ENCODE measurements around the gene CASS4.

DNA sequence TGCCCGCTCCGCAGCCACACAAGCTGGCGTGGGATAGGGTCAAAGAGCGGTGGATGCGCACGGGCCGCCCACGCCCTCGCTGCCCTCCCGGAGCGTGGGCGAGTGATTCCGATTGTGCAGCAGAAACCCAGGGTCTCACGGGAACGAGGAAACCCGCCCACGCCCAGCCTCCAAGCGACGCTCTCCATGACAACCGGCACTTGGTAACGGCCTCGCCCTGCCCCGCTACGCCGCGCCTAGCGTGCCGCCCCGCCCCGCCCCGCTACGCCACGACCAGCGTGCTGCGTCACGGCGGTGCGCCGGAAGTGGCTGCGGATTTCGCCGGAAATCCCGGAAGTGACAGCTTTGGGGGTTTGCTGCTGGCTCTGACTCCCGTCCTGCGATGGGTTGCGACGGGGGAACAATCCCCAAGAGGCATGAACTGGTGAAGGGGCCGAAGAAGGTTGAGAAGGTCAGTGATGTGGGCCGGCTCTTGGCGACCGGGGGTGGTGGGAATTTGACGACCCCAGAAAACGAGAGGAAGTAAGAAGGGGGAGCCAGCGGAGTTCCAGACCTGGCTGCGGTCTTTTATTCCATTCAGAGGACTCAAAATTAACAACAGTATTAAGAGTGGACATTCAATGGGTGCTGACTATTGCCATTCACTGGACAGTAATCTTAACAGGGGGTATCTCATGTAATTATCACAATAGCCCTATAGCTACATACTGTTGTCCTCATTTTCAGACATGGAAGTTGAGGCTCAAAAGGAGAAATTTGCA lies 56.4 kb downstream of the CASS4 start, which contains the start of gene RTF2:
- TF ChIP-seq, protein P1, sequence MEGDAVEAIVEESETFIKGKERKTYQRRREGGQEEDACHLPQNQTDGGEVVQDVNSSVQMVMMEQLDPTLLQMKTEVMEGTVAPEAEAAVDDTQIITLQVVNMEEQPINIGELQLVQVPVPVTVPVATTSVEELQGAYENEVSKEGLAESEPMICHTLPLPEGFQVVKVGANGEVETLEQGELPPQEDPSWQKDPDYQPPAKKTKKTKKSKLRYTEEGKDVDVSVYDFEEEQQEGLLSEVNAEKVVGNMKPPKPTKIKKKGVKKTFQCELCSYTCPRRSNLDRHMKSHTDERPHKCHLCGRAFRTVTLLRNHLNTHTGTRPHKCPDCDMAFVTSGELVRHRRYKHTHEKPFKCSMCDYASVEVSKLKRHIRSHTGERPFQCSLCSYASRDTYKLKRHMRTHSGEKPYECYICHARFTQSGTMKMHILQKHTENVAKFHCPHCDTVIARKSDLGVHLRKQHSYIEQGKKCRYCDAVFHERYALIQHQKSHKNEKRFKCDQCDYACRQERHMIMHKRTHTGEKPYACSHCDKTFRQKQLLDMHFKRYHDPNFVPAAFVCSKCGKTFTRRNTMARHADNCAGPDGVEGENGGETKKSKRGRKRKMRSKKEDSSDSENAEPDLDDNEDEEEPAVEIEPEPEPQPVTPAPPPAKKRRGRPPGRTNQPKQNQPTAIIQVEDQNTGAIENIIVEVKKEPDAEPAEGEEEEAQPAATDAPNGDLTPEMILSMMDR (IDR thresholded peaks at IDR 0.05): peak in 1 of 4 experiments; percentile 35
- peak; percentile 46 for TF ChIP-seq POLR2A (IDR thresholded peaks at IDR 0.05)
- peak; percentile 97 for TF ChIP-seq POLR2AphosphoS5 (IDR thresholded peaks at IDR 0.05)
